GM06990 (cell line): ENCODE measurements around the gene XKR7.
"Not testable (repeated sequence)": the region's sequence is repeated elsewhere in the genome, so short reads cannot be mapped to it uniquely, and the experiment has no call there.

Experiments used
- DNase-seq: peaks from one replicate; pipeline ENCODE4 v3.0.0-alpha.2; 2011; ENCODE audit not compliant: insufficient read length; ENCODE audit errors: extremely low read depth
- H3K27me3 ChIP-seq: replicated peaks from 2 replicates; pipeline ENCODE4 v1.6.0; 2011; ENCODE audit warnings: low read length; ENCODE audit not compliant: control insufficient read depth, insufficient read depth
- H3K36me3 ChIP-seq: 2 replicates; pipeline ENCODE4 v1.5.1; 2011; ENCODE audit warnings: low read length; ENCODE audit not compliant: control insufficient read depth, insufficient read depth
- H3K4me3 ChIP-seq: replicated peaks from 2 replicates; pipeline ENCODE4 v1.5.1; 2011; ENCODE audit warnings: low read depth, mild to moderate bottlenecking, control low read depth, low read length
- TF ChIP-seq, protein P1 (sequence below): IDR thresholded peaks from 2 replicates; pipeline ENCODE4 v1.5.1; 2011; ENCODE audit warnings: low read length, control low read depth, mild to moderate bottlenecking, inconsistent platforms; ENCODE audit not compliant: insufficient read depth, poor library complexity, severe bottlenecking

XKR7 gene

DNA sequence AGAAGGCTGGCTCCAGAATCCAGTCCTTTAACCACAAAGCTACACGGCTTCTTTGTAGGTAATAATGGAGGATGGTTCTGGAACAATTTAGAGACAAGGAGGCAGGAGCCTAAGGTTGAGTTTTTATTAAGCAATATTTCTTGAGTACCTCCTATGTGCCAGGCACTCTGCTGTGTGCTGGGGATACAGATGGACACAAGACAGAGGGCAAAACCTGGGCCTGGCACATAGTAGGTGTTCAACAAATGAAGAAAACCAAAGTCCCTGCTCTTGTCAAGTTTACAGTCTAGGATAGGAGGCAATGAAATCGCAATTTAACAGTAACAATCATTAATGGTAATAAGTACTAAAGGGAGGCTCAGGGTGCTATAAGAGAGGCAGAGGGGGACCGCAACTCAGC, 59.7 kb downstream of the XKR7 start:
- TF ChIP-seq, protein P1, sequence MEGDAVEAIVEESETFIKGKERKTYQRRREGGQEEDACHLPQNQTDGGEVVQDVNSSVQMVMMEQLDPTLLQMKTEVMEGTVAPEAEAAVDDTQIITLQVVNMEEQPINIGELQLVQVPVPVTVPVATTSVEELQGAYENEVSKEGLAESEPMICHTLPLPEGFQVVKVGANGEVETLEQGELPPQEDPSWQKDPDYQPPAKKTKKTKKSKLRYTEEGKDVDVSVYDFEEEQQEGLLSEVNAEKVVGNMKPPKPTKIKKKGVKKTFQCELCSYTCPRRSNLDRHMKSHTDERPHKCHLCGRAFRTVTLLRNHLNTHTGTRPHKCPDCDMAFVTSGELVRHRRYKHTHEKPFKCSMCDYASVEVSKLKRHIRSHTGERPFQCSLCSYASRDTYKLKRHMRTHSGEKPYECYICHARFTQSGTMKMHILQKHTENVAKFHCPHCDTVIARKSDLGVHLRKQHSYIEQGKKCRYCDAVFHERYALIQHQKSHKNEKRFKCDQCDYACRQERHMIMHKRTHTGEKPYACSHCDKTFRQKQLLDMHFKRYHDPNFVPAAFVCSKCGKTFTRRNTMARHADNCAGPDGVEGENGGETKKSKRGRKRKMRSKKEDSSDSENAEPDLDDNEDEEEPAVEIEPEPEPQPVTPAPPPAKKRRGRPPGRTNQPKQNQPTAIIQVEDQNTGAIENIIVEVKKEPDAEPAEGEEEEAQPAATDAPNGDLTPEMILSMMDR, result no peak
- DNase-seq, result no peak
- Histone ChIP-seq H3K36me3 (no peaks in the 10 kb centered on the region), H3K27me3 (no peaks in the 10 kb centered on the region; the same call in 1 of the 2 replicates), H3K4me3 (no peak overlapping the region)

DNA sequence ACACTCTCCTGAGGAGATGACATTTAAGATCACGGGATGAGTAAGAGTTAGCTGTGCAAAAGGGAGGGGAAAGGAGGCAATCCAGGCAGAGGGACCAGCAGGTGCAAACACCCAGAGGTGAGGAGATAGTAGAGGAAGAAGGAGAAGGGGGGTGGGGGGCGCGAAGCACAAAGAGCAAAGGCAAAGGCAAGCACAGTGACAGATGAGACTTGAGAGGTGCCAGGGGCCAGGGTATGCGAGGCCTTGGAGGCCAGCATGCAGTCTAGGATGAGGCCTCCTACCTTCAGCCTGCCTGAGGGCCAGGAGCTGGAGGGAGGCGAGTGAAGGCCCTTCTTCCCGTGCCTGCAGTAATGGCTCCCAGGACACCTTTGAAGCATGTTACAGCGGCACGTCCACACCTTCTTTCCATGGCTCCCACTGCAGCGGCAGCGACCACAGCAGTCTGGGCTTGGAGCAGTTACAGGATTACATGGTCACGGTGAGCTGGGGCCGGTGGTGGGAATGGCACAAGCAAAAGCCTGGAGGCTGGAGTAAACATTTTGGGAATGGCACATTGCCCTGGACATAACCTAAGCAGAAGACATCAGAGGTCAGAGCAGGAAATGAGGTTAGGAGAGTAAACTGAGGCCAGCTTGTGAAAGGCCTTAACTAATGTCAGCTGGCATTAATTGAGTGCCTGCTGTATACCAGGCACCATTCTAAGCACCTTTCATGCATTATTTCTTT, 60.9 kb downstream of the XKR7 start:
- TF ChIP-seq, protein P1, result no peak
- DNase-seq, result no peak
- H3K27me3 ChIP-seq, result no peaks in the 10 kb centered on the region; the same call in 1 of the 2 replicates
- H3K36me3 ChIP-seq, result no peaks in the 10 kb centered on the region
- H3K4me3 ChIP-seq, result no peak overlapping the region

DNA sequence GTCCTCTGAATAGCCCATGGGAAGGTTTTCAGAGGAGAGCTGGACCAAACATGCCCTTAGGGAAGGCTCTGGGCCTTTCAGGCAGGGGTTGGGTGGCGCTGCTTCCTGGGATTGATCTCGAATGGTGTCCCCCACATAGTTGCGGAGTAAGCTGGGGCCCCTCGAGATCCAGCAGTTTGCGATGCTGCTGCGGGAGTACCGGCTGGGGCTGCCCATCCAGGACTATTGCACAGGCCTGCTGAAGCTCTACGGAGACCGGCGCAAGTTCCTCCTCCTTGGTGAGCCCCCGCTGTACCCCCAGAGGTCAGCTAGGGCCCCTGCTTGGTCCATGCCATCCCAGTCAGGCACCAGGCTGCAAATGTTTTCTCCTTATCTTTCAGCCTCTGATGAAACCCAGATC, 61.6 kb downstream of the XKR7 start:
- no peaks in the 10 kb centered on the region; the same call in 1 of the 2 replicates for H3K27me3 ChIP-seq
- TF ChIP-seq, protein P1, result no peak
- DNase-seq, result no peak
- H3K36me3 ChIP-seq, result no peaks in the 10 kb centered on the region
- H3K4me3 ChIP-seq, result no peak overlapping the region

DNA sequence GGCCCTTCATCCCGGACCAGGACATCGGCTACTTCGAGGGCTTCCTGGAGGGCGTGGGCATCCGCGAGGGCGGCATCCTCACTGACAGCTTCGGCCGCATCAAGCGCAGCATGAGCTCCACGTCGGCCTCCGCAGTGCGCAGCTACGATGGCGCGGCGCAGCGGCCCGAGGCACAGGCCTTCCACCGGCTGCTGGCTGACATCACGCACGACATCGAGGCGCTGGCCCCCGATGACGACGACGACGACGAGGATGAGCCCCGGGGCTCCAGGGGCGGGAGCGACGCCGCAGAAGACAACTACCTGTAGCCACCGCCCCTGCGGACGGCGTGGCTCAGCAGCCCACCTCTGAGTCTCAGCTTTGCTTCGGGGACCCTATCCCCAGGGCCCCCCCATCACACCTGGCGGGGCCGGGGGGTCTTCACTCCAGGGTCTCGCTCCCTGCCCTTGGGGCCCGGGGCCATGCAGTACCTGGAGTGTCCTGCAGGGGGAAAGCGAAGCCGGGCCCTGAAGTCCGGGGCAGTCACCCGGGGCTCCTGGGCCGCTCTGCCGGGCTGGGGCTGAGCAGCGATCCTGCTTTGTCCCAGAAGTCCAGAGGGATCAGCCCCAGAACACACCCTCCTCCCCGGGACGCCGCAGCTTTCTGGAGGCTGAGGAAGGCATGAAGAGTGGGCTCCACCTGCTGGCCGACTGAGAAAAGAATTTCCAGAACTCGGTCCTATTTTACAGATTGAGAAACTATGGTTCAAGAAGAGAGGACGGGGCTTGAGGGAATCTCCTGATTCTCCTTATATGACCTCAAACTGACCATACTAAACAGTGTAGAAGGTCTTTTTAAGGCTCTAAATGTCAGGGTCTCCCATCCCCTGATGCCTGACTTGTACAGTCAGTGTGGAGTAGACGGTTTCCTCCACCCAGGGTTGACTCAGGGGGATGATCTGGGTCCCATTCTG, 63.3 kb downstream of the XKR7 start:
- DNase-seq, result peak; percentile 61
- H3K36me3 ChIP-seq, result no peaks in the 10 kb centered on the region
- no peaks in the 10 kb centered on the region; the same call in 1 of the 2 replicates for H3K27me3 ChIP-seq
- TF ChIP-seq, protein P1, result peak; percentile 100
- H3K4me3 ChIP-seq, result peak overlapping the region; percentile 30

DNA sequence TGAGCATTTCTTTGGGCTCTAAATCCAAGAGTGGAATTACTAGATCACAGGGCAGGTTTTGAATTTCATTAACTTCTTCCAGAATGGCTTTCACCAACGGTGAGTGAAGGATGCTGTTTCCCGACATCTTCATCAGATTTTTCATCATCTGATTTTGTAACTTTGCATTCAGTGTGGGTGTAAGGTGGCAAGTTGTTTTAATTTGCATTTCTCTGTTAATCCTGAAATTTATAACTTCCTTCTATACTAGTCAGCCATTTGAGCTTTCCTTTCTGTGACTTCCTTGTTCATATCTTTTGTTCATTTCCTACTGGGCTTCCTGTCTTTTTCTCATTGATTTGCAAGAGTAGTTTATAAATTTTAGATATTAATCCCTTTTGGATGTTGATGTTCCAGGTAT, 65.4 kb downstream of the XKR7 start:
- Histone ChIP-seq H3K36me3 (no peaks in the 10 kb centered on the region), H3K4me3 (no peak overlapping the region), H3K27me3 (no peaks in the 10 kb centered on the region; the same call in 1 of the 2 replicates)
- no peak for DNase-seq
- TF ChIP-seq, protein P1, result no peak

DNA sequence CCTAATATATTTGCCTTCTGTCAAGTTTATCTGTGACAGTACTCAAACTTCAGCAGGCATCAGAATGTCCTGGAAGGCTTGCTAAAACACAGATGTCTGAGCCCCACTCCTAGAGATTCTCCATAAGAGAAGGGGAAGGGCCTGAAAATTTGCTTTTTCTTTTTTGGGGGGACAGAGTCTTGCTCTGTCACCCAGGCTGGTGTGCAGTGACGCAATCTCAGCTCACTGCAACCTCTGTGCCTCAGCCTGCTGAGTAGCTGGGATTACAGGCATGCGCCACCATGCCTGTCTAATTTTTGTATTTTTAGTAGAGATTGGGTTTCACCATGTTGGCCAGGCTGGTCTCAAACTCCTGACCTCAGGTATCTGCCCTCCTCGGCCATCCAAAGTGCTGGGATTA, 65.8 kb downstream of the XKR7 start:
- not testable (repeated sequence) for H3K27me3 ChIP-seq, H3K36me3 ChIP-seq, H3K4me3 ChIP-seq, DNase-seq
